ENCODE data around the gene NUP58. TPM values are rescaled to one million over a fixed set of nuclear protein-coding genes. Genes with fewer than 3 reads are reported as not detected.

NUP58 gene
- total RNA-seq, 1 donor from 2014 or later, result 22.8 TPM

GRCh38 chr13:25291691-25292090, 9.7 kb upstream of the NUP58 start:
- Histone ChIP-seq H3K36me3 (no peaks in the 10 kb centered on the region), H3K4me1 (peaks cover 10% of the 10 kb centered on the region), H3K27me3 (ENCODE audit: low read depth) (peaks cover 29% of the 10 kb centered on the region), H3K4me3 (no peak overlapping the region), H3K27ac (replicated peaks) (no peak overlapping the region), H3K9me3 (replicated peaks) (no peaks in the 10 kb centered on the region)
- TF ChIP-seq, protein P1, sequence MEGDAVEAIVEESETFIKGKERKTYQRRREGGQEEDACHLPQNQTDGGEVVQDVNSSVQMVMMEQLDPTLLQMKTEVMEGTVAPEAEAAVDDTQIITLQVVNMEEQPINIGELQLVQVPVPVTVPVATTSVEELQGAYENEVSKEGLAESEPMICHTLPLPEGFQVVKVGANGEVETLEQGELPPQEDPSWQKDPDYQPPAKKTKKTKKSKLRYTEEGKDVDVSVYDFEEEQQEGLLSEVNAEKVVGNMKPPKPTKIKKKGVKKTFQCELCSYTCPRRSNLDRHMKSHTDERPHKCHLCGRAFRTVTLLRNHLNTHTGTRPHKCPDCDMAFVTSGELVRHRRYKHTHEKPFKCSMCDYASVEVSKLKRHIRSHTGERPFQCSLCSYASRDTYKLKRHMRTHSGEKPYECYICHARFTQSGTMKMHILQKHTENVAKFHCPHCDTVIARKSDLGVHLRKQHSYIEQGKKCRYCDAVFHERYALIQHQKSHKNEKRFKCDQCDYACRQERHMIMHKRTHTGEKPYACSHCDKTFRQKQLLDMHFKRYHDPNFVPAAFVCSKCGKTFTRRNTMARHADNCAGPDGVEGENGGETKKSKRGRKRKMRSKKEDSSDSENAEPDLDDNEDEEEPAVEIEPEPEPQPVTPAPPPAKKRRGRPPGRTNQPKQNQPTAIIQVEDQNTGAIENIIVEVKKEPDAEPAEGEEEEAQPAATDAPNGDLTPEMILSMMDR (IDR thresholded peaks at IDR 0.05; ENCODE audit: borderline replicate concordance), result no peak
- DNase-seq, result no peak
- intact Hi-C loops (cut with micrococcal nuclease), result no loop called here

DNA sequence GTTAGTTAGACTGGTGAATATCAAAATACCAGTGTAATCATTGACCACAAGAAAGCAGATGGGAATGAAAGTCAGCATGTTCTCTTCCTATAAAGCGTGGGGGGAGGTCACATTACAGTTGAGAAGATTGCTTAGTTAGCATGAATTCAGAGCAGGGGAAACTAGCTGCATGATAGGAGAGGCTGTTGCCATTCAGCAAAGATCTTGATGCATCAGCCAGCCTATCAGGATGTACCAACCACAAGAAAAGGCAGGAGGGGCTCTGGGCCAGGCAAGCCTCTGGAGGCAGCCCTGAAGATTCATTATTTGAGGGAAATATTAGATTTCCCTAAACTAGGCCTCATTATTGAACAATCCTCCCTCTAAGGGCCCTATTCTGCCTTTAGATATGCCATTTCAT, 9.1 kb upstream of the NUP58 start:
- Histone ChIP-seq H3K9me3 (replicated peaks) (no peaks in the 10 kb centered on the region), H3K4me1 (peaks cover 5% of the 10 kb centered on the region), H3K36me3 (no peaks in the 10 kb centered on the region), H3K4me3 (no peak overlapping the region), H3K27me3 (ENCODE audit: low read depth) (peaks cover 35% of the 10 kb centered on the region), H3K27ac (replicated peaks) (no peak overlapping the region)
- no peak for DNase-seq
- TF ChIP-seq, protein P1 (IDR thresholded peaks at IDR 0.05; ENCODE audit: borderline replicate concordance), result no peak
- intact Hi-C loops (cut with micrococcal nuclease), result no loop called here

- Histone ChIP-seq H3K9me3 (replicated peaks) (no peaks in the 10 kb centered on the region), H3K36me3 (no peaks in the 10 kb centered on the region), H3K27ac (replicated peaks) (no peak overlapping the region), H3K27me3 (ENCODE audit: low read depth) (peaks cover 41% of the 10 kb centered on the region), H3K4me3 (no peak overlapping the region), H3K4me1 (no peaks in the 10 kb centered on the region)
- TF ChIP-seq, protein P1 (IDR thresholded peaks at IDR 0.05; ENCODE audit: borderline replicate concordance), result no peak
- intact Hi-C loops (cut with micrococcal nuclease), result no loop called here
- DNase-seq, result no peak
Measured at GRCh38 chr13:25295228-25295627, 6.2 kb upstream of the NUP58 start.

DNA sequence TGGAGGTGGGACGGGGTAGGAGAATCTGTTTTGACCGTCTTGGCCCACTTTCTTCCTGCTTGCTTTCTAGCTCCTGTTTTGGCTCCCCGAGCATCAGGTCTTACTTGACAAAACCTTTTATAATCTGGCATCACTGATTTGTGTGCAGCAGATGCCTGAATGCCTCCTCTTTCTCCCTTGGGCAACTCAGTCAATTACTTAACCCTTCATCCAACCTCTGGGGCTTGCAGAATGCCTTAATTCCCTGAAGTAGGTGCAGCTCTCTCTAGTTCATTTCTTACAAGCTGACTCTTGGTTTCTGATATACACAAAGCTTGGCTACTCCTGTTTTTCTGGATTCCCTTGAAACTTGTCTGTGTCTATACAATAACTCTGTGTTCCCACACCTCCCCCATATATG, 5.7 kb upstream of the NUP58 start:
- Histone ChIP-seq H3K27me3 (ENCODE audit: low read depth) (peaks cover 41% of the 10 kb centered on the region), H3K4me1 (peaks cover 2% of the 10 kb centered on the region), H3K4me3 (no peak overlapping the region), H3K27ac (replicated peaks) (no peak overlapping the region), H3K9me3 (replicated peaks) (no peaks in the 10 kb centered on the region), H3K36me3 (no peaks in the 10 kb centered on the region)
- TF ChIP-seq, protein P1 (IDR thresholded peaks at IDR 0.05; ENCODE audit: borderline replicate concordance), result no peak
- DNase-seq, result no peak
- intact Hi-C loops (cut with micrococcal nuclease), result no loop called here

DNA sequence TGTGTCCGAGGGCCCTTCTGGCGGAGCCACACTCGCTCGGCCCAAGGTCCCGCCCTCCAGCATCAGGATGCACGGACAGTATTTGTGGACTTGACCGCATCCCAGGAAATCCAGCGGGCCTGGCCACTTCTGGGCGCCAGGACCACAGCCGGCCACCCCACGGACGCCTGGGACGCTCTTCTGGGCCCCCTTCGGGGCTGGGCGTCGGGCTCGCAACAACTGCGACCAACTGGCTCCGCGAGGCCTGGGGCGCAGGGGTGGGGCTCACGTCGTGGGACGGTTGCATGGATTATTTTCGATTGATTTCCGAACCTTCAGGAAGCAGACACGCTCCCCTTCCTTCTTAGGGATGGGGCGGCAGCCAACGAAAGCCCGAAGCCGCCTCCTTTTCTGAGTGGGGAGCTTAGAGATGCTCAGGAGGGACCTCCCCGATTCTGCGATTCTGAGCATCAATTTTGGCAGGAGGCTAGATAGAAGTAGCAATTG, 521 bp upstream of the NUP58 start:
- no peaks in the 10 kb centered on the region for H3K36me3 ChIP-seq
- TF ChIP-seq, protein P1 (IDR thresholded peaks at IDR 0.05; ENCODE audit: borderline replicate concordance), result no peak
- peaks cover 28% of the 10 kb centered on the region for H3K4me1 ChIP-seq
- DNase-seq, result peak; percentile 24
- H3K27ac ChIP-seq (replicated peaks), result peak overlapping the region; percentile 92
- H3K27me3 ChIP-seq (ENCODE audit: low read depth), result peaks cover 19% of the 10 kb centered on the region
- H3K4me3 ChIP-seq, result peak overlapping the region; percentile 87
- intact Hi-C loops (cut with micrococcal nuclease), result no loop called here
- H3K9me3 ChIP-seq (replicated peaks), result no peaks in the 10 kb centered on the region
